ENCODE measurements around the gene SUMO1. TPM values are rescaled to one million over a fixed set of nuclear protein-coding genes. Genes with fewer than 3 reads are reported as not detected.
A peak's percentile ranks its signal among the peaks of the same experiment; 100 is the strongest.
"Not testable (repeated sequence)": the region's sequence is repeated elsewhere in the genome, so short reads cannot be mapped to it uniquely, and the experiment has no call there.

Gene SUMO1
- total RNA-seq = 80.5 TPM

- peak; percentile 94 for DNase-seq
Observed at GRCh38 chr2:202238234-202239197, at the start of gene SUMO1. Gene SUMO1 (minus strand): TSS chr2:202238597. CDS start chr2:202238451, 146 bp downstream.

GRCh38 chr2:202286595-202286994 lies 48.2 kb upstream of the SUMO1 start:
- no peak for DNase-seq

GRCh38 chr2:202278944-202279343 lies 40.5 kb upstream of the SUMO1 start:
- no peak for DNase-seq

- DNase-seq = no peak
Observed at GRCh38 chr2:202278036-202278760, 39.8 kb upstream of the SUMO1 start.

- not testable (repeated sequence) for DNase-seq
Observed at GRCh38 chr2:202276078-202276720, 37.8 kb upstream of the SUMO1 start.

DNA sequence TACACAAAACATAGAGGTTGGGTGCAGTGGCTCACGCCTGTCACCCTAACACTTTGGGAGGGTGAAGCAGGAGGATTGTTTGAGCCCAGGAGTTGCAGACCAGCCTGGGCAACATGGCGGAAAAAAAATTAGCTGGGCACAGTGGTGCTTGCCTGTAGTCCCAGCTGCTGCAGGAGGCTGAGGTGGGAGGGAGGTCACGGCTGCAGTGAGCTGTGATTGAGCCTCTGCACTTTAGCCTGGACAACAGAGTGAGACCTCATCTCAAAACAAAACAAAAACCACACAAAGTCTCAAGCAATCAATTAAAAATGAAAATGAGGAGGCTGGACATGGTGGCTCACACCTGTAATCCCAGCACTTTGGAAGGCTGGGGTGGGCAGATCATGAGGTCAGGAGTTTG lies 32.1 kb upstream of the SUMO1 start:
- no peak for DNase-seq

GRCh38 chr2:202269585-202269984 lies 31.2 kb upstream of the SUMO1 start:
- DNase-seq = no peak

GRCh38 chr2:202267495-202267894 lies 29.1 kb upstream of the SUMO1 start:
- DNase-seq = no peak

GRCh38 chr2:202265467-202266277 lies 27.3 kb upstream of the SUMO1 start, which contains the start of gene NOP58:
Gene NOP58 (plus strand): TSS chr2:202265763. CDS start chr2:202265942, 179 bp downstream.
- DNase-seq = peak; percentile 97

GRCh38 chr2:202261531-202261930 lies 23.1 kb upstream of the SUMO1 start:
- DNase-seq = no peak

- DNase-seq = no peak
Observed at GRCh38 chr2:202251494-202251893, 13.1 kb upstream of the SUMO1 start.

- DNase-seq = no peak
Observed at GRCh38 chr2:202249521-202250253, 11.3 kb upstream of the SUMO1 start.

DNA sequence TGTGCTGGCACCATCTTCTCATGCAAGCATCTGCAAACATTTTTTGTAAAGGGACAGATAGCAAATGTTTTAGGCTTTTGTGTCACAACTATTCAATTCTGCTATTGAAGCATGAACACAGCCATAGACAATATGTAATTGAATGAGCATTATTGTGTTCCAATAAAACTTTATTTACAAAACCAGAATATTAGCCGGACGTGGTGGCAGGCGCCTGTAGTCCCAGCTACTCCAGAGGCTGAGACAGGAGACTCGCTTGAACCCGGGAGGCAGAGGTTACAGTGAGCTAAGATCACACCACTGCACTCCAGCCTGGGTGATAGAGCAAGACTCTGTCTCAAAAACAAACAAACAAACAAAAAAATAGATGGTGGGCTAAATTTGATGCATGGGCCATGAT lies 9.3 kb upstream of the SUMO1 start:
- DNase-seq = not testable (repeated sequence)

- peak; percentile 9 for DNase-seq
Observed at GRCh38 chr2:202237787-202238233, 587 bp downstream of the SUMO1 start.

- DNase-seq = no peak
Observed at GRCh38 chr2:202221873-202222272, 16.5 kb downstream of the SUMO1 start.

DNA sequence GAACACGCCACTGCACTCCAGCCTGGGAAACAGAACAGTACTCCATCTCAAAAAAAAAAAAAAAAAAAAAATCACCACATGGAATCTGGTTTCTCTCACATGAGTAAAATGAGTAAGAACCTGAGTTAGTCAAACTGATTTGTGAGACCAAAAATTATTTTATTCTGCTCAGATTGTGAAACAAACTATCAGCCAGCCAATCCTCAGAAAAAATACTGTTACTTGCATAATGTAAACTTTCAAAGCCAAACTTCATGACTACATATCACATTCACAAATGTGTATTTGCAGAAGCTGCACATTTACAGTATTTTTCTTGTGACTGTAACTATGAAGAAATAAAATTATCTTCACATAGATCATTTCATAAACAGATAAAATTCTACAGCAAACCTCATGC lies 23.2 kb downstream of the SUMO1 start:
- no peak for DNase-seq

GRCh38 chr2:202208526-202208925 lies 29.9 kb downstream of the SUMO1 start:
- no peak for DNase-seq

GRCh38 chr2:202204855-202205254 lies 33.5 kb downstream of the SUMO1 start:
- DNase-seq = no peak

DNA sequence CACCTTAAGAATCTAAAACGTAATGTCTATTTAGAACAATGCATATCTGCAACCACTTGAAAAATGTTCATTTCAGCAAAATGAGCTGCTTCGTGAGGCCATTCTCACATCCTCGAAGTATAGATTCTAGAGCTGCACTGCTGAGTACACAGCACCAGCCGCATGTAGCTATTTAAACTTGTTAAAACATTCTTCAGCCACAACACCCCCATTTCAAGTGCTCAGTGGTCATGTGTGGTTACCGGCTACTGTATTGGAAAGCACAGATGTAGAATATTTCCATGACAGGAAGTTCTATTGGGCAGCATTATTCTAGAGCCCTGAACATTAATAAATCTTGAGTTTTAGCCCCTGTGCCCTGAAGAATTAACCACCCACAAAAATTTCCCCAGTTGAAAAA lies 35.0 kb downstream of the SUMO1 start:
- no peak for DNase-seq

- no peak for DNase-seq
Observed at GRCh38 chr2:202201220-202202160, 36.9 kb downstream of the SUMO1 start.

Data from skin of body (tissue), 2 donors.